ENCODE data around the gene STK11IP. TPM values are rescaled to one million over a fixed set of nuclear protein-coding genes. Genes with fewer than 3 reads are reported as not detected.

Gene STK11IP
- total and polyA plus RNA-seq, 9 of the 15 experiments (the other 6 are each of a cell fraction or from before 2014, with no cell fraction given) = 0.52 to 21.7 (median 5.6) TPM

DNA sequence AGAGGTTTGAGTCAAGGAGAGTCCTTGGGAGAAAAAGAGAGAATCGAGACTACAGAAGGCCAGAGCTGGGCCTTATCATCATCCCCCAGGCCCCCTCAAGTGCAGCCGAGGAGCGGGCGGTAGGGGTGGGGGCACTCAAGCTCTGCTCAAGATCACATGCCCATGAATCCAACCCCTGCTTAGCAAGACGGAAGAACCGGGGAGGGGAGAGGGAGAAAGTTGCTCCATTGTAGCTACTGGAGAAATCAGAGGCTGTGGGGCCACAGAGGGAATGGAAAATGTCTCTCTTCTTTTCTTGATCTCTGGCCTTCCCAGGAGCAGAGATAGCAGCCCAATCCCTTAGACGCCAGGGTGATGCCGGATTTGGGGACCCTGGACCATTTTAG is 44.4 kb downstream of the STK11IP start:
- Histone ChIP-seq H3K4me1 (replicated peaks in 1 of 2; ENCODE audit: control insufficient read depth in 2 of 2, insufficient read depth in 2 of 2, low read length in 2 of 2) (peaks cover 28 to 45% of the 10 kb centered on the region in 2 experiments; a peak in 4 of 5 replicates), H3K9me1 (ENCODE audit: control insufficient read depth, insufficient read depth, low read length) (no peaks in the 10 kb centered on the region), H3K9me3 (replicated peaks; ENCODE audit: control insufficient read depth, insufficient read depth, low read depth, low read length) (no peaks in the 10 kb centered on the region), H3K27me3 (ENCODE audit: control insufficient read depth in 2 of 2, insufficient read depth in 2 of 2, low read length in 2 of 2) (peaks cover 0 to 6% of the 10 kb centered on the region in 2 experiments; a peak in 2 of 5 replicates), H4K20me1 (replicated peaks; ENCODE audit: control insufficient read depth, insufficient read depth, low read length) (no peaks in the 10 kb centered on the region), H2AFZ (ENCODE audit: low read depth, low read length) (no peak overlapping the region), H3K4me2 (ENCODE audit: insufficient read depth, low read length) (no peak overlapping the region; the same call in 1 of the 2 replicates), H3K79me2 (ENCODE audit: control insufficient read depth, insufficient read depth, low read length) (no peaks in the 10 kb centered on the region), H3K27ac (ENCODE audit: extremely low read depth, low read depth, low read length) (no peak overlapping the region), H3K4me3 (no peak overlapping the region), H3K9ac (ENCODE audit: insufficient read depth in 1 of 2, low read depth in 2 of 2, low read length in 2 of 2) (no peak overlapping the region), H3K36me3 (ENCODE audit: control insufficient read depth, insufficient read depth, low read length) (no peaks in the 10 kb centered on the region)
- ChIA-PET CTCF (ENCODE audit: low intra/inter-chr PET ratio) (interaction anchor here (0.6 to 4.0 kb wide), 5 partner anchors 48 to 239 kb away, joined by 3 to 80 read pairs (median 6); partner anchors contain the start of genes CHPF, OBSL1 and TMEM198), POLR2A (interaction anchor here (0.6 to 1.1 kb wide), 3 partner anchors 16 to 1704 kb away, joined by 3 to 5 read pairs (median 4); no protein-coding TSS in a partner anchor)
- FAIRE-seq = no peak
- intact Hi-C loops (cut with micrococcal nuclease) (loop anchor here (1.0 to 5.0 kb wide), 4 partner anchors 23 to 240 kb away; no protein-coding TSS in a partner anchor), in situ Hi-C loops (cut with MboI) (loop anchor here (5.0 kb wide), 1 partner anchor 100 kb away; the partner anchor contains the start of genes CHPF and TMEM198)
- DNase-seq (ENCODE audit: extremely low read depth in 1 of 4, low spot score in 3 of 4) = peak in 1 of 4 experiments; percentile 8
- TF ChIP-seq, protein P1, sequence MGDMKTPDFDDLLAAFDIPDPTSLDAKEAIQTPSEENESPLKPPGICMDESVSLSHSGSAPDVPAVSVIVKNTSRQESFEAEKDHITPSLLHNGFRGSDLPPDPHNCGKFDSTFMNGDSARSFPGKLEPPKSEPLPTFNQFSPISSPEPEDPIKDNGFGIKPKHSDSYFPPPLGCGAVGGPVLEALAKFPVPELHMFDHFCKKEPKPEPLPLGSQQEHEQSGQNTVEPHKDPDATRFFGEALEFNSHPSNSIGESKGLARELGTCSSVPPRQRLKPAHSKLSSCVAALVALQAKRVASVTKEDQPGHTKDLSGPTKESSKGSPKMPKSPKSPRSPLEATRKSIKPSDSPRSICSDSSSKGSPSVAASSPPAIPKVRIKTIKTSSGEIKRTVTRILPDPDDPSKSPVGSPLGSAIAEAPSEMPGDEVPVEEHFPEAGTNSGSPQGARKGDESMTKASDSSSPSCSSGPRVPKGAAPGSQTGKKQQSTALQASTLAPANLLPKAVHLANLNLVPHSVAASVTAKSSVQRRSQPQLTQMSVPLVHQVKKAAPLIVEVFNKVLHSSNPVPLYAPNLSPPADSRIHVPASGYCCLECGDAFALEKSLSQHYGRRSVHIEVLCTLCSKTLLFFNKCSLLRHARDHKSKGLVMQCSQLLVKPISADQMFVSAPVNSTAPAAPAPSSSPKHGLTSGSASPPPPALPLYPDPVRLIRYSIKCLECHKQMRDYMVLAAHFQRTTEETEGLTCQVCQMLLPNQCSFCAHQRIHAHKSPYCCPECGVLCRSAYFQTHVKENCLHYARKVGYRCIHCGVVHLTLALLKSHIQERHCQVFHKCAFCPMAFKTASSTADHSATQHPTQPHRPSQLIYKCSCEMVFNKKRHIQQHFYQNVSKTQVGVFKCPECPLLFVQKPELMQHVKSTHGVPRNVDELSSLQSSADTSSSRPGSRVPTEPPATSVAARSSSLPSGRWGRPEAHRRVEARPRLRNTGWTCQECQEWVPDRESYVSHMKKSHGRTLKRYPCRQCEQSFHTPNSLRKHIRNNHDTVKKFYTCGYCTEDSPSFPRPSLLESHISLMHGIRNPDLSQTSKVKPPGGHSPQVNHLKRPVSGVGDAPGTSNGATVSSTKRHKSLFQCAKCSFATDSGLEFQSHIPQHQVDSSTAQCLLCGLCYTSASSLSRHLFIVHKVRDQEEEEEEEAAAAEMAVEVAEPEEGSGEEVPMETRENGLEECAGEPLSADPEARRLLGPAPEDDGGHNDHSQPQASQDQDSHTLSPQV (IDR thresholded peaks at IDR 0.05) = no peak
- no peak for TF ChIP-seq THRB (CRISPR knock-in tag; conservative IDR thresholded peaks at IDR 0.05)
- 0 out of 2 replicates have a peak, but pooled peaks have one; percentile 15 for TF ChIP-seq CBFA2T3 (IDR thresholded peaks at IDR 0.05)
- 0% methylated on average over 4 of the region's 8 CpGs for WGBS (ENCODE audit: insufficient coverage, low coverage, missing lambda C conversion rate)
- no TSS peak for BruUV-seq (replicated peaks)
- peak; percentile 3; the same call in 2 of the 3 replicates for ATAC-seq

Data from K562 (cell line).